Measurements from ENCODE around the gene SLC34A2.

- TF ChIP-seq CTCF (conservative IDR thresholded peaks at IDR 0.05; ENCODE audit: low read length) (no peak), EZH2phosphoT487 (IDR thresholded peaks at IDR 0.05; ENCODE audit: borderline replicate concordance) (no peak)
Observed at GRCh38 chr4:25696409-25696808, 40.8 kb downstream of the SLC34A2 start.

Measured in Loucy (cell line).